WTC11 (cell line): Measurements from ENCODE around the gene DNM3. TPM values are rescaled to one million over a fixed set of nuclear protein-coding genes. Genes with fewer than 3 reads are reported as not detected.

Experiments used
- ATAC-seq: fragments of 200-7000 bp; cut with Tn5 transposase; 2 replicates; pipeline ENCODE4 v1.10.0; 2021; ENCODE audit warnings: mild to moderate bottlenecking, moderate library complexity
- CTCF ChIA-PET: fragments of 300-600 bp; sonication (Branson Sonifier 250); formaldehyde crosslinking; loops from one replicate; lab custom pipeline; 2021; ENCODE audit warnings: antibody characterized with exemption; lab: Charles Lee
- POLR2A ChIA-PET: fragments of 350-600 bp; sonication (Branson Sonifier 250); formaldehyde crosslinking; loops from one replicate; lab custom pipeline; 2021; ENCODE audit warnings: antibody characterized with exemption; lab: Charles Lee
- DNase-seq: peaks from one replicate; pipeline ENCODE4 v3.0.0; 2021; ENCODE audit warnings: low spot score
- H3K27ac Mint-ChIP-seq: 2 replicates; pipeline ENCODE4 v1.8.0; 2021; ENCODE audit warnings: mixed read lengths
- H3K27me3 Mint-ChIP-seq: 2 replicates; pipeline ENCODE4 v1.8.0; 2021; ENCODE audit warnings: low read depth, mild to moderate bottlenecking, moderate library complexity, mixed read lengths
- H3K36me3 Mint-ChIP-seq: 2 replicates; pipeline ENCODE4 v1.8.0; 2021; ENCODE audit warnings: mixed read lengths
- H3K4me1 Mint-ChIP-seq: 2 replicates; pipeline ENCODE4 v1.8.0; 2022; ENCODE audit warnings: mixed read lengths
- H3K4me3 Mint-ChIP-seq: 2 replicates; pipeline ENCODE4 v1.8.0; 2021; ENCODE audit warnings: mild to moderate bottlenecking, moderate library complexity, mixed read lengths
- H3K9me3 Mint-ChIP-seq: 2 replicates; pipeline ENCODE4 v1.8.0; 2021; ENCODE audit warnings: mixed read lengths
- ATF1 ChIP-seq: sonication (generic); formaldehyde crosslinking; IDR thresholded peaks from 2 replicates; pipeline ENCODE4 v1.8.1; 2023; ENCODE audit warnings: mild to moderate bottlenecking, moderate library complexity, missing genetic modification reagents
- CBFB ChIP-seq: sonication (generic); formaldehyde crosslinking; IDR thresholded peaks from 2 replicates; pipeline ENCODE4 v1.8.1; 2022; ENCODE audit warnings: mild to moderate bottlenecking, low read depth, missing genetic modification reagents
- KAT7 ChIP-seq: sonication (generic); formaldehyde crosslinking; IDR thresholded peaks from 2 replicates; pipeline ENCODE4 v1.8.1; 2023; ENCODE audit warnings: missing genetic modification reagents, mild to moderate bottlenecking, borderline replicate concordance
- NFE2L1 ChIP-seq: sonication (generic); formaldehyde crosslinking; IDR thresholded peaks from 2 replicates; pipeline ENCODE4 v1.8.1; 2023; ENCODE audit warnings: missing genetic modification reagents
- TEAD1 ChIP-seq: sonication (generic); formaldehyde crosslinking; IDR thresholded peaks from 2 replicates; pipeline ENCODE4 v1.8.0; 2022; ENCODE audit warnings: mild to moderate bottlenecking, missing genetic modification reagents
- ZBTB21 ChIP-seq: sonication (generic); formaldehyde crosslinking; IDR thresholded peaks from 2 replicates; pipeline ENCODE4 v1.8.1; 2023; ENCODE audit warnings: mild to moderate bottlenecking, missing genetic modification reagents, borderline replicate concordance
- ZNF317 ChIP-seq: sonication (generic); formaldehyde crosslinking; IDR thresholded peaks from 2 replicates; pipeline ENCODE4 v1.8.1; 2023; ENCODE audit warnings: low read depth, mild to moderate bottlenecking, moderate library complexity, missing genetic modification reagents, borderline replicate concordance
- ZNF416 ChIP-seq: fragments of 250-450 bp; sonication (Bioruptor Pico); IDR thresholded peaks from 2 replicates; pipeline ENCODE4 v1.9.0; 2021; ENCODE audit warnings: mild to moderate bottlenecking, inconsistent platforms
- total RNA-seq: library from RNA; stranded (reverse); gene quantifications from 3 replicates; pipeline ENCODE4 v1.2.3, GENCODE V29; 2021
- TF ChIP-seq, protein P1 (sequence below): sonication (generic); formaldehyde crosslinking; IDR thresholded peaks from 2 replicates; pipeline ENCODE4 v1.8.0; 2023; ENCODE audit warnings: missing genetic modification reagents
- TF ChIP-seq, protein P2 (sequence below): sonication (generic); formaldehyde crosslinking; IDR thresholded peaks from 2 replicates; pipeline ENCODE4 v1.8.0; 2022; ENCODE audit warnings: mild to moderate bottlenecking, missing genetic modification reagents
- TF ChIP-seq, protein P3 (sequence below): sonication (generic); formaldehyde crosslinking; IDR thresholded peaks from 2 replicates; pipeline ENCODE4 v1.8.1; 2023; ENCODE audit warnings: mild to moderate bottlenecking, missing genetic modification reagents, moderate library complexity
- TF ChIP-seq, protein P4 (sequence below): sonication (generic); formaldehyde crosslinking; IDR thresholded peaks from 2 replicates; pipeline ENCODE4 v1.8.1; 2022; ENCODE audit warnings: mild to moderate bottlenecking, moderate library complexity, missing genetic modification reagents
- TF ChIP-seq, protein P5 (sequence below): sonication (generic); formaldehyde crosslinking; IDR thresholded peaks from 2 replicates; pipeline ENCODE4 v1.8.1; 2023; ENCODE audit warnings: mild to moderate bottlenecking, missing genetic modification reagents

Gene DNM3
- total RNA-seq, 1 experiment from 2014 or later, result 1.9 TPM

DNA sequence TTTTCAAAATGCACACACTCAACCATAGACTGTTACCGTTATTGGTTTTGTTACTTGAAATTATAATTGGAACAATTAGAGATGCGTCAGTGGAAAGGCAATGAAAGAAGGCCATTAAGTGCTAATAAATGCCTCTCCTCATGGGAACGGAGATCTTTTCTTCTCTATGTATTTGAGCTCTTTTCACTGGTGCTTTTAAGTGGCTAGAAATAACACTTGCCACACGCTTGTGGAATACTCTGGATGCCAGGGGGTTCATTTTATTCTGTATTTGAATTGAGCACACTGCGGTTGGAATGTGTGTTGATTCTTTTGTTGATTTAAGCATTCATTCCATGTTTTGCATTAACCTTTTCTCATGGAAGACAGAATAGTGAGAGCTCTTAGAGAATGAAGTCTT lies 68.4 kb downstream of the DNM3 start:
- DNase-seq (no peak), ATAC-seq (peak; percentile 46)
- TF ChIP-seq TEAD1 (CRISPR knock-in tag), result peak; percentile 87
- no peak for TF ChIP-seq ZNF317 (CRISPR knock-in tag)
- Mint-ChIP-seq H3K4me3 (no peak overlapping the region), H3K9me3 (no peaks in the 10 kb centered on the region), H3K27ac (peak overlapping the region; percentile 77), H3K36me3 (no peaks in the 10 kb centered on the region), H3K4me1 (peaks cover 43% of the 10 kb centered on the region), H3K27me3 (no peaks in the 10 kb centered on the region)
- CTCF ChIA-PET, result interaction anchor here (0.8 to 2.5 kb wide), 4 partner anchors 59 to 265 kb away, joined by 3 to 8 read pairs (median 6); no protein-coding TSS in a partner anchor
- POLR2A ChIA-PET, result no interaction called here

DNA sequence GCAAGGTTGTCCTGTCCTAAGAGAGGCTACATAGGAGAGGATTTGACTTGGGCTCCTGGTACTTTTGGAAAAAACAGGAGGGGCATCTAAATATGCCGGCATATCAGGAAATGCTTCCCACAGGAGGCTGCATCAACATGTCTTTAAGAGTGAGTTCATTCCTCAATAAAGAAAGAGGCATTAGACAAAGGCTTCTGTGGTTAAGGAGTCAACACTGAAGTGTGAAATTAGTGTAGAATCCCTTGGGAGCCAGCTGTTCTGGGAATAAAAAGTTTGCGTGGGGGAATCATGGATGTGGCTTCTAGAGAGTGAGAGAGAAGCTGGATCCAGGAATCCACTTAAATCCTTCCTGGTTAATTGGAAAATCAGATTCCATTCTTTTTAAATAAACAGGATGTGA lies 69.5 kb downstream of the DNM3 start:
- no peak for DNase-seq
- Mint-ChIP-seq H3K36me3 (no peaks in the 10 kb centered on the region), H3K27me3 (no peaks in the 10 kb centered on the region), H3K4me3 (no peak overlapping the region), H3K9me3 (no peaks in the 10 kb centered on the region), H3K27ac (peak overlapping the region; percentile 77; the same call in 1 of the 2 replicates), H3K4me1 (peaks cover 35% of the 10 kb centered on the region)
- ChIA-PET POLR2A (no interaction called here), CTCF (interaction anchor here (0.8 to 2.5 kb wide), 4 partner anchors 12 to 92 kb away, joined by 3 to 8 read pairs (median 4); no protein-coding TSS in a partner anchor)
- ATAC-seq, result peak; percentile 12; the same call in 1 of the 2 replicates
- TF ChIP-seq, protein P1, sequence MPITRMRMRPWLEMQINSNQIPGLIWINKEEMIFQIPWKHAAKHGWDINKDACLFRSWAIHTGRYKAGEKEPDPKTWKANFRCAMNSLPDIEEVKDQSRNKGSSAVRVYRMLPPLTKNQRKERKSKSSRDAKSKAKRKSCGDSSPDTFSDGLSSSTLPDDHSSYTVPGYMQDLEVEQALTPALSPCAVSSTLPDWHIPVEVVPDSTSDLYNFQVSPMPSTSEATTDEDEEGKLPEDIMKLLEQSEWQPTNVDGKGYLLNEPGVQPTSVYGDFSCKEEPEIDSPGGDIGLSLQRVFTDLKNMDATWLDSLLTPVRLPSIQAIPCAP (CRISPR knock-in tag), result no peak
- TF ChIP-seq CBFB (CRISPR knock-in tag), result no peak

DNA sequence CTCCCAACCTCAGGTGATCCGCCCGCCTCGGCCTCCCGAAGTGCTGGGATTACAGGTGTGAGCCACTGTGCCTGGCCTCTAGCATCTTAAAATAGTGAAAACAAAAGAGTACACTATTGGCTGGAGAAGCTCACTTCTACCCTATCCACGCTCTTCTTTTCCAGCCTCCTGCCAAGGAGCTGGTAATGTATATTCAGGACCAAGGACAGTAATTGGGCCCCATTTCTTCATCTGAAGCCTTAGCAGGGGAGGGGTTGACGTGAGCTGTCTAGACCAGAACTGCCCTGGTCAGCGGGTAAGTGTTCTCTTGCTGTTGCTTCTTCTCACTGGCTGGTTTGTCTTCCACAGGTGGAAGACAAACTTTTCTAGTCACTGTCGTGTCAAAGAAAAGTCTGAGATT lies 70.2 kb downstream of the DNM3 start:
- TF ChIP-seq KAT7 (no peak), NFE2L1 (CRISPR knock-in tag) (0 out of 2 replicates have a peak, but pooled peaks have one; percentile 15), TEAD1 (CRISPR knock-in tag) (0 out of 2 replicates have a peak, but pooled peaks have one; percentile 31), ATF1 (no peak)
- TF ChIP-seq, protein P2, sequence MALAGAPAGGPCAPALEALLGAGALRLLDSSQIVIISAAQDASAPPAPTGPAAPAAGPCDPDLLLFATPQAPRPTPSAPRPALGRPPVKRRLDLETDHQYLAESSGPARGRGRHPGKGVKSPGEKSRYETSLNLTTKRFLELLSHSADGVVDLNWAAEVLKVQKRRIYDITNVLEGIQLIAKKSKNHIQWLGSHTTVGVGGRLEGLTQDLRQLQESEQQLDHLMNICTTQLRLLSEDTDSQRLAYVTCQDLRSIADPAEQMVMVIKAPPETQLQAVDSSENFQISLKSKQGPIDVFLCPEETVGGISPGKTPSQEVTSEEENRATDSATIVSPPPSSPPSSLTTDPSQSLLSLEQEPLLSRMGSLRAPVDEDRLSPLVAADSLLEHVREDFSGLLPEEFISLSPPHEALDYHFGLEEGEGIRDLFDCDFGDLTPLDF (CRISPR knock-in tag), result 0 out of 2 replicates have a peak, but pooled peaks have one; percentile 30
- TF ChIP-seq, protein P3, sequence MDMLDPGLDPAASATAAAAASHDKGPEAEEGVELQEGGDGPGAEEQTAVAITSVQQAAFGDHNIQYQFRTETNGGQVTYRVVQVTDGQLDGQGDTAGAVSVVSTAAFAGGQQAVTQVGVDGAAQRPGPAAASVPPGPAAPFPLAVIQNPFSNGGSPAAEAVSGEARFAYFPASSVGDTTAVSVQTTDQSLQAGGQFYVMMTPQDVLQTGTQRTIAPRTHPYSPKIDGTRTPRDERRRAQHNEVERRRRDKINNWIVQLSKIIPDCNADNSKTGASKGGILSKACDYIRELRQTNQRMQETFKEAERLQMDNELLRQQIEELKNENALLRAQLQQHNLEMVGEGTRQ (CRISPR knock-in tag), result no peak
- Mint-ChIP-seq H3K27me3 (no peaks in the 10 kb centered on the region), H3K4me1 (peaks cover 35% of the 10 kb centered on the region), H3K27ac (0 out of 2 replicates have a peak overlapping the region, but pooled peaks have one; percentile 47), H3K9me3 (no peaks in the 10 kb centered on the region), H3K4me3 (no peak overlapping the region), H3K36me3 (no peaks in the 10 kb centered on the region)
- DNase-seq (no peak), ATAC-seq (peak; percentile 75)
- ChIA-PET POLR2A (no interaction called here), CTCF (interaction anchor here (0.5 to 2.5 kb wide), 5 partner anchors 13 to 291 kb away, joined by 3 to 8 read pairs (median 4); no protein-coding TSS in a partner anchor)

DNA sequence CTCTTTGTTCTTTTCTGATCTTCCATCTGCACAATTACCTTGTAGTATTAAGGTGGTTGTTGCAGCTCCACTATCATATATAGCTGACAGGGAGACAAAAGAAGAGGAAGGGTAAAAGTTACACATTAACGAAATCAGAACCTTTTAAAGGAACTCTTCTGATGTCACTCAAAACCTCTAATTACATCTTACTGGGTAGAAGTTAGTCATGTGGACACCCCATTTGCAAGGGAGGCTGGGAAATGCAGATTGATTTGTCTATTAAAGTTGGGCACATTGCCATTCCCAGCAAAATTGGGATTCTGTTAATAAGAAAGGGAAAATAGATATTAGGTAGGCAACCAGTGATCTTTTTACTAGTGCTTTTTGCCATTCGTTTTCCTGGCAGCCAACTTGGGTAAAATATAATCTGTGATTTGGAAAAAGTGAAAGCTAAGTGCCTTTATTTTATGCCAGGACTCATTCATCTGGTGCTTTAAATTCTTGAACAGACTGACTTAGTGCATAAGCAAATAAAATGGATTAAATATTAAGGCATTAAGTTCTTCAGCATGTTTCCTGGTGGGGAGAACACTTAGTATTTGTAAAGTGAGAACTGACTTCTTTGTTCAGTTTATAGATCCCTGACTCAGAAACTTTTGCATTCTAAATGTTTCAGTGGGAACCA lies 71.3 kb downstream of the DNM3 start:
- ChIA-PET CTCF (interaction anchor here (1.4 kb wide), 1 partner anchor 14 kb away, joined by 4 read pairs; no protein-coding TSS in a partner anchor), POLR2A (no interaction called here)
- no peaks in the 10 kb centered on the region for H3K27me3 Mint-ChIP-seq
- TF ChIP-seq ZBTB21 (CRISPR knock-in tag), result no peak
- TF ChIP-seq, protein P4, sequence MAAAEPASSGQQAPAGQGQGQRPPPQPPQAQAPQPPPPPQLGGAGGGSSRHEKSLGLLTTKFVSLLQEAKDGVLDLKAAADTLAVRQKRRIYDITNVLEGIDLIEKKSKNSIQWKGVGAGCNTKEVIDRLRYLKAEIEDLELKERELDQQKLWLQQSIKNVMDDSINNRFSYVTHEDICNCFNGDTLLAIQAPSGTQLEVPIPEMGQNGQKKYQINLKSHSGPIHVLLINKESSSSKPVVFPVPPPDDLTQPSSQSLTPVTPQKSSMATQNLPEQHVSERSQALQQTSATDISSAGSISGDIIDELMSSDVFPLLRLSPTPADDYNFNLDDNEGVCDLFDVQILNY (CRISPR knock-in tag), result no peak
- TF ChIP-seq ZNF416, result no peak
- TF ChIP-seq, protein P5, sequence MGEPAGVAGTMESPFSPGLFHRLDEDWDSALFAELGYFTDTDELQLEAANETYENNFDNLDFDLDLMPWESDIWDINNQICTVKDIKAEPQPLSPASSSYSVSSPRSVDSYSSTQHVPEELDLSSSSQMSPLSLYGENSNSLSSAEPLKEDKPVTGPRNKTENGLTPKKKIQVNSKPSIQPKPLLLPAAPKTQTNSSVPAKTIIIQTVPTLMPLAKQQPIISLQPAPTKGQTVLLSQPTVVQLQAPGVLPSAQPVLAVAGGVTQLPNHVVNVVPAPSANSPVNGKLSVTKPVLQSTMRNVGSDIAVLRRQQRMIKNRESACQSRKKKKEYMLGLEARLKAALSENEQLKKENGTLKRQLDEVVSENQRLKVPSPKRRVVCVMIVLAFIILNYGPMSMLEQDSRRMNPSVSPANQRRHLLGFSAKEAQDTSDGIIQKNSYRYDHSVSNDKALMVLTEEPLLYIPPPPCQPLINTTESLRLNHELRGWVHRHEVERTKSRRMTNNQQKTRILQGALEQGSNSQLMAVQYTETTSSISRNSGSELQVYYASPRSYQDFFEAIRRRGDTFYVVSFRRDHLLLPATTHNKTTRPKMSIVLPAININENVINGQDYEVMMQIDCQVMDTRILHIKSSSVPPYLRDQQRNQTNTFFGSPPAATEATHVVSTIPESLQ, result no peak
- no peak for TF ChIP-seq KAT7
- H3K9me3 Mint-ChIP-seq, result no peaks in the 10 kb centered on the region
- no peak overlapping the region for H3K27ac Mint-ChIP-seq
- no peak for ATAC-seq
- no peaks in the 10 kb centered on the region for H3K36me3 Mint-ChIP-seq
- H3K4me3 Mint-ChIP-seq, result no peak overlapping the region
- peaks cover 32% of the 10 kb centered on the region for H3K4me1 Mint-ChIP-seq
- DNase-seq, result no peak
